HEK293 (cell line): ENCODE measurements around the gene RBFOX2.

ENCODE experiments used
- CTCF ChIA-PET: fragments of 350-600 bp; formaldehyde crosslinking; extraction: SDS; loops from one replicate; lab custom pipeline; 2021; ENCODE audit warnings: antibody characterized with exemption; lab: Yijun Ruan, JAX
- POLR2A ChIA-PET: fragments of 300-600 bp; formaldehyde crosslinking; extraction: SDS; loops from one replicate; lab custom pipeline; 2020; ENCODE audit warnings: antibody characterized with exemption, inconsistent platforms; lab: Yijun Ruan, JAX
- H3K27ac ChIP-seq: fragments of 200-500 bp; sonication (Bioruptor generic); 2 replicates; pipeline ENCODE4 v1.5.1; 2014; ENCODE audit warnings: low read depth, low read length, control low read depth, inconsistent platforms; ENCODE audit errors: extremely low read depth
- H3K36me3 ChIP-seq, 2 experiments: fragments of 200-500 bp in 1 of 2; sonication (Bioruptor generic) in 1 of 2; 1 replicate in 1 of 2; 2 replicates in 1 of 2; pipeline ENCODE4 v1.5.1; 2014 to 2017; ENCODE audit warnings: inconsistent platforms in 2 of 2, low read length in 2 of 2; ENCODE audit not compliant: control insufficient read depth in 2 of 2, insufficient read depth in 1 of 2
- H3K4me1 ChIP-seq: fragments of 200-500 bp; sonication (Bioruptor generic); 2 replicates; pipeline ENCODE4 v1.5.1; 2014; ENCODE audit warnings: mild to moderate bottlenecking, low read length, inconsistent platforms; ENCODE audit not compliant: control insufficient read depth, insufficient read depth
- H3K4me3 ChIP-seq: 2 replicates; pipeline ENCODE4 v1.5.1; 2011; ENCODE audit warnings: low read depth, mild to moderate bottlenecking, control low read depth, low read length, moderate library complexity
- H3K9me3 ChIP-seq: fragments of 200-500 bp; sonication (Bioruptor generic); 2 replicates; pipeline ENCODE4 v1.5.1; 2014; ENCODE audit warnings: low read depth, low read length, inconsistent platforms; ENCODE audit not compliant: control insufficient read depth, insufficient read depth
- EGR2 ChIP-seq: fragments of 450-650 bp; formaldehyde crosslinking; IDR thresholded peaks from 2 replicates; pipeline ENCODE4 v1.5.1; 2016; ENCODE audit warnings: low read depth, missing biosample characterization, missing genetic modification characterization
- PRDM1 ChIP-seq: fragments of 450-650 bp; formaldehyde crosslinking; IDR thresholded peaks from 2 replicates; pipeline ENCODE4; 2016; ENCODE audit warnings: missing biosample characterization, missing genetic modification characterization
- SETDB1 ChIP-seq: IDR thresholded peaks from one replicate; pipeline ENCODE4 v1.6.1; 2017; ENCODE audit warnings: mild to moderate bottlenecking, low read length, moderate library complexity, mixed read lengths; ENCODE audit not compliant: insufficient read length
- ZBTB21 ChIP-seq: fragments of 450-650 bp; formaldehyde crosslinking; IDR thresholded peaks from 2 replicates; pipeline ENCODE4 v1.5.1; 2017; ENCODE audit warnings: missing biosample characterization, missing genetic modification characterization
- ZBTB8A ChIP-seq: fragments of 450-650 bp; formaldehyde crosslinking; IDR thresholded peaks from 2 replicates; pipeline ENCODE4 v1.5.1; 2016; ENCODE audit warnings: missing biosample characterization, missing genetic modification characterization
- ZIC2 ChIP-seq: fragments of 450-650 bp; formaldehyde crosslinking; IDR thresholded peaks from 2 replicates; pipeline ENCODE4 v1.5.1; 2016; ENCODE audit warnings: missing biosample characterization, missing genetic modification characterization
- ZNF112 ChIP-seq: fragments of 450-650 bp; formaldehyde crosslinking; IDR thresholded peaks from 2 replicates; pipeline ENCODE4 v1.5.0; 2017; ENCODE audit warnings: missing biosample characterization, missing genetic modification characterization
- ZNF138 ChIP-seq: fragments of 450-650 bp; formaldehyde crosslinking; IDR thresholded peaks from 2 replicates; pipeline ENCODE4 v1.5.1; 2016; ENCODE audit warnings: missing biosample characterization, missing genetic modification characterization, borderline replicate concordance
- ZNF140 ChIP-seq: fragments of 450-650 bp; formaldehyde crosslinking; IDR thresholded peaks from 2 replicates; pipeline ENCODE4 v1.5.1; 2016; ENCODE audit warnings: missing biosample characterization, missing genetic modification characterization
- ZNF223 ChIP-seq: fragments of 450-650 bp; formaldehyde crosslinking; IDR thresholded peaks from 2 replicates; pipeline ENCODE4 v1.5.1; 2016; ENCODE audit warnings: missing biosample characterization, missing genetic modification characterization
- ZNF239 ChIP-seq: fragments of 450-650 bp; formaldehyde crosslinking; IDR thresholded peaks from 2 replicates; pipeline ENCODE4 v1.5.1; 2016; ENCODE audit warnings: missing biosample characterization, missing genetic modification characterization
- ZNF266 ChIP-seq: fragments of 450-650 bp; formaldehyde crosslinking; IDR thresholded peaks from 2 replicates; pipeline ENCODE4 v1.5.1; 2016; ENCODE audit warnings: missing biosample characterization, missing genetic modification characterization, low read depth
- ZNF280D ChIP-seq: fragments of 450-650 bp; formaldehyde crosslinking; IDR thresholded peaks from 2 replicates; pipeline ENCODE4 v1.5.1; 2016; ENCODE audit warnings: missing biosample characterization, missing genetic modification characterization
- ZNF311 ChIP-seq: fragments of 450-650 bp; formaldehyde crosslinking; IDR thresholded peaks from 2 replicates; pipeline ENCODE4 v1.5.1; 2017; ENCODE audit warnings: missing biosample characterization, missing genetic modification characterization, borderline replicate concordance
- ZNF335 ChIP-seq: fragments of 450-650 bp; formaldehyde crosslinking; conservative IDR thresholded peaks from 2 replicates; pipeline ENCODE4 v1.5.1; 2016; ENCODE audit warnings: missing biosample characterization, missing genetic modification characterization
- ZNF362 ChIP-seq: fragments of 450-650 bp; formaldehyde crosslinking; IDR thresholded peaks from 2 replicates; pipeline ENCODE4 v1.5.1; 2016; ENCODE audit warnings: missing biosample characterization, missing genetic modification characterization
- ZNF394 ChIP-seq: fragments of 450-650 bp; formaldehyde crosslinking; IDR thresholded peaks from 2 replicates; pipeline ENCODE4 v1.5.1; 2016; ENCODE audit warnings: missing biosample characterization, missing genetic modification characterization, mild to moderate bottlenecking, moderate library complexity, borderline replicate concordance
- ZNF449 ChIP-seq: fragments of 450-650 bp; formaldehyde crosslinking; IDR thresholded peaks from 2 replicates; pipeline ENCODE4 v1.5.1; 2017; ENCODE audit warnings: missing biosample characterization, mild to moderate bottlenecking, missing genetic modification characterization, moderate library complexity
- ZNF473 ChIP-seq: fragments of 450-650 bp; formaldehyde crosslinking; IDR thresholded peaks from 2 replicates; pipeline ENCODE4 v1.5.1; 2017; ENCODE audit warnings: missing biosample characterization, missing genetic modification characterization
- ZNF518A ChIP-seq: fragments of 450-650 bp; formaldehyde crosslinking; conservative IDR thresholded peaks from 2 replicates; pipeline ENCODE4 v1.5.1; 2016; ENCODE audit warnings: low read depth, missing biosample characterization, missing genetic modification characterization
- ZNF596 ChIP-seq: fragments of 450-650 bp; IDR thresholded peaks from 2 replicates; pipeline ENCODE4 v1.5.0; 2018; ENCODE audit warnings: missing biosample characterization, mild to moderate bottlenecking, missing genetic modification characterization, moderate library complexity
- ZNF639 ChIP-seq: fragments of 450-650 bp; formaldehyde crosslinking; IDR thresholded peaks from 2 replicates; pipeline ENCODE4 v1.5.1; 2016; ENCODE audit warnings: missing biosample characterization, missing genetic modification characterization
- ZNF785 ChIP-seq: fragments of 450-650 bp; formaldehyde crosslinking; IDR thresholded peaks from 2 replicates; pipeline ENCODE4 v1.5.1; 2016; ENCODE audit warnings: missing biosample characterization, missing genetic modification characterization
- ZNF791 ChIP-seq: fragments of 450-650 bp; formaldehyde crosslinking; IDR thresholded peaks from 2 replicates; pipeline ENCODE4 v1.5.1; 2016; ENCODE audit warnings: missing biosample characterization, missing genetic modification characterization
- ZSCAN23 ChIP-seq: fragments of 450-650 bp; formaldehyde crosslinking; IDR thresholded peaks from 2 replicates; pipeline ENCODE4 v1.5.1; 2016; ENCODE audit warnings: missing biosample characterization, missing genetic modification characterization

The RBFOX2 gene

GRCh38 chr22:36065775-36066544 is 37.3 kb upstream of the RBFOX2 start:
- CTCF ChIA-PET, result interaction anchor here (0.6 to 3.8 kb wide), 123 partner anchors 10 to 1722 kb away, joined by 3 to 127 read pairs (median 5); partner anchors contain the start of genes MB and RBFOX2
- H3K4me3 ChIP-seq, result peak overlapping the region; percentile 57
- no peaks in the 10 kb centered on the region for H3K9me3 ChIP-seq
- POLR2A ChIA-PET, result interaction anchor here (0.6 to 2.5 kb wide), 19 partner anchors 9 to 766 kb away, joined by 3 to 27 read pairs (median 3); partner anchors contain the start of genes RBFOX2 and TOM1
- no peaks in the 10 kb centered on the region for H3K4me1 ChIP-seq
- peak overlapping the region; percentile 64 for H3K27ac ChIP-seq
- H3K36me3 ChIP-seq, result no peaks in the 10 kb centered on the region
- TF ChIP-seq ZNF335 (tag by site-specific recombination) (peak; percentile 72; the same call in 1 of the 2 replicates), ZNF639 (tag by site-specific recombination) (peak; percentile 75), ZNF518A (tag by site-specific recombination) (0 out of 2 replicates have a peak, but pooled peaks have one; percentile 30), ZBTB8A (peak; percentile 100), SETDB1 (no peak), ZIC2 (tag by site-specific recombination) (peak; percentile 73), ZNF112 (tag by site-specific recombination) (no peak), ZNF140 (tag by site-specific recombination) (no peak), ZNF223 (tag by site-specific recombination) (peak; percentile 89), ZBTB21 (no peak; the same call in 1 of the 2 replicates), ZNF138 (tag by site-specific recombination) (no peak), ZNF280D (tag by site-specific recombination) (no peak), ZNF449 (tag by site-specific recombination) (peak; percentile 20; the same call in 1 of the 2 replicates), PRDM1 (tag by site-specific recombination) (no peak), ZSCAN23 (tag by site-specific recombination) (no peak), ZNF266 (tag by site-specific recombination) (no peak), EGR2 (tag by site-specific recombination) (peak; percentile 79), ZNF785 (no peak; the same call in 1 of the 2 replicates), ZNF791 (tag by site-specific recombination) (no peak), ZNF362 (no peak), ZNF394 (tag by site-specific recombination) (peak; percentile 43; the same call in 1 of the 2 replicates), ZNF473 (tag by site-specific recombination) (no peak), ZNF311 (tag by site-specific recombination) (no peak), ZNF239 (tag by site-specific recombination) (peak; percentile 63; the same call in 1 of the 2 replicates), ZNF596 (tag by site-specific recombination) (no peak)
